HCT116 (cell line): ENCODE measurements around the gene MICAL1. TPM values are rescaled to one million over a fixed set of nuclear protein-coding genes. Genes with fewer than 3 reads are reported as not detected.
"Not testable (repeated sequence)": the region's sequence is repeated elsewhere in the genome, so short reads cannot be mapped to it uniquely, and the experiment has no call there.

Source experiments
- ATAC-seq: fragments of 200-7000 bp; cut with Tn5 transposase; 2 replicates; pipeline ENCODE4 v1.9.1; 2020; ENCODE audit warnings: mild to moderate bottlenecking, moderate library complexity
- BruUV-seq: library from RNA; stranded (reverse); fragments of 400-500 nt; replicated peaks from 2 replicates; lab custom pipeline; 2021; lab: Mats Ljungman, UMichigan
- CTCF ChIA-PET: fragments of 300-600 bp; sonication (Branson Sonifier 250); formaldehyde crosslinking; loops from one replicate; lab custom pipeline; 2021; ENCODE audit warnings: antibody characterized with exemption; lab: Charles Lee
- POLR2A ChIA-PET: fragments of 300-600, 350-600 bp; sonication (Branson Sonifier 250); formaldehyde crosslinking; loops from one replicate; lab custom pipeline; 2021; ENCODE audit warnings: antibody characterized with exemption; lab: Charles Lee
- RAD21 ChIA-PET, 2 experiments: fragments of 300-600 bp; sonication (Branson Sonifier 250); formaldehyde crosslinking; loops; one replicate each; lab custom pipeline; 2023; ENCODE audit warnings: low total read pairs in 2 of 2; ENCODE audit not compliant: uncharacterized antibody in 2 of 2, unreplicated experiment in 2 of 2, low non-redundant PET in 1 of 2; lab: Charles Lee
- DNase-seq: peaks from one replicate; pipeline ENCODE4 v3.0.0-alpha.2; 2010; ENCODE audit warnings: low read depth, low spot score
- H2AFZ ChIP-seq: fragments of 200-600 bp; shearing (Covaris generic), sonication (generic); 2 replicates; pipeline ENCODE4 v1.6.1; 2017; ENCODE audit warnings: low read depth, mixed run types, mixed read lengths, antibody characterized with exemption, low read length; ENCODE audit not compliant: poor library complexity, severe bottlenecking
- H3K27ac ChIP-seq: 2 replicates; pipeline ENCODE4 v1.5.1; 2012; ENCODE audit warnings: low read depth, low read length
- H3K27me3 ChIP-seq: fragments of 200-600 bp; sonication (generic); 2 replicates; pipeline ENCODE4 v1.6.1; 2016; ENCODE audit warnings: mixed run types, low read length, mixed read lengths; ENCODE audit not compliant: insufficient read depth
- H3K36me3 ChIP-seq, 2 experiments: fragments of 200-500 bp in 1 of 2; fragments of 200-600 bp in 1 of 2; sonication (Bioruptor generic) in 1 of 2; sonication (generic) in 1 of 2; 2 replicates each; pipeline versions ENCODE4 v1.5.1 to v1.6.1; 2014 to 2016; ENCODE audit warnings: low read length in 2 of 2, inconsistent platforms in 1 of 2, mixed read lengths in 1 of 2, mixed run types in 1 of 2; ENCODE audit not compliant: insufficient read depth in 2 of 2, control insufficient read depth in 1 of 2
- H3K4me1 ChIP-seq, 2 experiments: fragments of 200-600 bp in 1 of 2; sonication (generic) in 1 of 2; 2 replicates each; pipeline versions ENCODE4 v1.5.1 to v1.6.1; 2012 to 2017; ENCODE audit warnings: low read length in 2 of 2, inconsistent platforms in 1 of 2, mild to moderate bottlenecking in 1 of 2, mixed read lengths in 1 of 2, mixed run types in 1 of 2, moderate library complexity in 1 of 2; ENCODE audit not compliant: insufficient read depth in 2 of 2, control insufficient read depth in 1 of 2
- H3K4me2 ChIP-seq: fragments of 200-600 bp; sonication (generic); 2 replicates; pipeline ENCODE4 v1.6.1; 2017; ENCODE audit warnings: mixed run types, low read length, mixed read lengths
- H3K4me3 ChIP-seq, 2 experiments: fragments of 200-600 bp in 1 of 2; sonication (generic) in 1 of 2; replicated peaks in 1 of 2; 2 replicates each; pipeline ENCODE4 v1.5.1; 2011 to 2016; ENCODE audit warnings: low read length in 2 of 2, control low read depth in 1 of 2, low read depth in 1 of 2, mild to moderate bottlenecking in 1 of 2, mixed read lengths in 1 of 2, mixed run types in 1 of 2
- H3K79me2 ChIP-seq: fragments of 200-600 bp; sonication (generic); 2 replicates; pipeline ENCODE4 v1.6.1; 2017; ENCODE audit warnings: mild to moderate bottlenecking, mixed run types, low read length, moderate library complexity, mixed read lengths; ENCODE audit not compliant: insufficient read depth
- H3K9ac ChIP-seq: fragments of 200-600 bp; sonication (generic); 2 replicates; pipeline ENCODE4 v1.6.1; 2016; ENCODE audit warnings: low read length, mixed read lengths
- H3K9me2 ChIP-seq: fragments of 200-600 bp; sonication (generic), shearing (Covaris generic); 2 replicates; pipeline ENCODE4 v1.6.1; 2017; ENCODE audit warnings: mixed run types, mild to moderate bottlenecking, moderate library complexity; ENCODE audit not compliant: insufficient read depth
- H3K9me3 ChIP-seq, 2 experiments: fragments of 200-500 bp in 1 of 2; fragments of 200-600 bp in 1 of 2; sonication (Bioruptor generic) in 1 of 2; sonication (generic) in 1 of 2; 2 replicates each; pipeline ENCODE4 v1.6.1; 2014 to 2017; ENCODE audit warnings: low read length in 2 of 2, mixed read lengths in 2 of 2, inconsistent platforms in 1 of 2, low read depth in 1 of 2, mild to moderate bottlenecking in 1 of 2, mixed run types in 1 of 2, moderate library complexity in 1 of 2; ENCODE audit not compliant: control insufficient read depth in 1 of 2, insufficient read depth in 1 of 2
- H4K20me1 ChIP-seq: fragments of 200-600 bp; sonication (generic), shearing (Covaris generic); 2 replicates; pipeline ENCODE4 v1.6.1; 2017; ENCODE audit warnings: mixed run types, mild to moderate bottlenecking, moderate library complexity; ENCODE audit not compliant: insufficient read depth
- ATF3 ChIP-seq: IDR thresholded peaks from 2 replicates; pipeline ENCODE4 v1.6.1; 2012
- CEBPB ChIP-seq: IDR thresholded peaks from 2 replicates; pipeline ENCODE4 v1.6.1; 2012; ENCODE audit warnings: low read depth
- CTCF ChIP-seq, 3 experiments: fragments of 200-600 bp in 1 of 3; sonication (generic) in 1 of 3; IDR thresholded peaks in 2 of 3; conservative IDR thresholded peaks in 1 of 3; 2 replicates each; pipeline ENCODE4 v1.5.1; 2012 to 2017; ENCODE audit warnings: low read depth in 2 of 3, low read length in 2 of 3, antibody characterized with exemption in 1 of 3, borderline replicate concordance in 1 of 3, control low read depth in 1 of 3, mild to moderate bottlenecking in 1 of 3, mixed read lengths in 1 of 3, mixed run types in 1 of 3, moderate library complexity in 1 of 3; ENCODE audit not compliant: insufficient read depth in 1 of 3
- EGR1 ChIP-seq: IDR thresholded peaks from 2 replicates; pipeline ENCODE4 v1.6.1; 2012; ENCODE audit warnings: low read depth
- ELF1 ChIP-seq: IDR thresholded peaks from 2 replicates; pipeline ENCODE4 v1.6.1; 2012; ENCODE audit warnings: low read depth, borderline replicate concordance
- EZH2 ChIP-seq: fragments of 200-600 bp; sonication (generic); IDR thresholded peaks from 2 replicates; pipeline ENCODE4 v1.6.1; 2017; ENCODE audit warnings: antibody characterized with exemption, mixed run types
- EZH2phosphoT487 ChIP-seq: fragments of 200-600 bp; IDR thresholded peaks from 2 replicates; pipeline ENCODE4 v1.6.1; 2018; ENCODE audit warnings: antibody characterized with exemption, borderline replicate concordance
- FOSL1 ChIP-seq: IDR thresholded peaks from 2 replicates; pipeline ENCODE4 v1.6.1; 2012; ENCODE audit warnings: low read depth
- JUND ChIP-seq: IDR thresholded peaks from 2 replicates; pipeline ENCODE4 v1.6.1; 2012
- MAX ChIP-seq: IDR thresholded peaks from 2 replicates; pipeline ENCODE4 v1.6.1; 2012
- RAD21 ChIP-seq: IDR thresholded peaks from 2 replicates; pipeline ENCODE4 v1.6.1; 2012; ENCODE audit warnings: low read depth, mild to moderate bottlenecking
- SIN3A ChIP-seq: IDR thresholded peaks from 2 replicates; pipeline ENCODE4 v1.6.1; 2012; ENCODE audit warnings: low read depth
- TCF7L2 ChIP-seq: IDR thresholded peaks from 2 replicates; pipeline ENCODE4 v1.7.0; 2011; ENCODE audit warnings: borderline replicate concordance, inconsistent platforms; ENCODE audit not compliant: insufficient read depth, insufficient read length; ENCODE audit errors: extremely low read depth
- YY1 ChIP-seq: IDR thresholded peaks from 2 replicates; pipeline ENCODE4 v1.6.1; 2011; ENCODE audit warnings: low read length, low read depth, moderate library complexity, mild to moderate bottlenecking; ENCODE audit not compliant: insufficient replicate concordance; ENCODE audit errors: extremely low read depth
- ZNF274 ChIP-seq: fragments of 200-500 bp; sonication (Bioruptor generic); IDR thresholded peaks from 2 replicates; pipeline ENCODE4 v1.6.1; 2014; ENCODE audit warnings: mild to moderate bottlenecking, low read depth, low read length, inconsistent platforms
- intact Hi-C: fragments of 100-400 bp; cut with micrococcal nuclease; formaldehyde crosslinking; loops from 2 replicates; pipeline ENCODE4 v1.10.0; 2022
- total RNA-seq: library from RNA; stranded (reverse); gene quantifications from one replicate; pipeline ENCODE4 v1.2.1, GENCODE V29; 2021; ENCODE audit not compliant: unreplicated experiment
- TF ChIP-seq, protein P1 (sequence below): IDR thresholded peaks from 2 replicates; pipeline ENCODE4 v1.6.1; 2011; ENCODE audit warnings: mild to moderate bottlenecking, low read length, moderate library complexity; ENCODE audit not compliant: insufficient replicate concordance; ENCODE audit errors: extremely low read depth

MICAL1 gene
- total RNA-seq, 1 experiment from 2014 or later: 23.9 TPM

DNA sequence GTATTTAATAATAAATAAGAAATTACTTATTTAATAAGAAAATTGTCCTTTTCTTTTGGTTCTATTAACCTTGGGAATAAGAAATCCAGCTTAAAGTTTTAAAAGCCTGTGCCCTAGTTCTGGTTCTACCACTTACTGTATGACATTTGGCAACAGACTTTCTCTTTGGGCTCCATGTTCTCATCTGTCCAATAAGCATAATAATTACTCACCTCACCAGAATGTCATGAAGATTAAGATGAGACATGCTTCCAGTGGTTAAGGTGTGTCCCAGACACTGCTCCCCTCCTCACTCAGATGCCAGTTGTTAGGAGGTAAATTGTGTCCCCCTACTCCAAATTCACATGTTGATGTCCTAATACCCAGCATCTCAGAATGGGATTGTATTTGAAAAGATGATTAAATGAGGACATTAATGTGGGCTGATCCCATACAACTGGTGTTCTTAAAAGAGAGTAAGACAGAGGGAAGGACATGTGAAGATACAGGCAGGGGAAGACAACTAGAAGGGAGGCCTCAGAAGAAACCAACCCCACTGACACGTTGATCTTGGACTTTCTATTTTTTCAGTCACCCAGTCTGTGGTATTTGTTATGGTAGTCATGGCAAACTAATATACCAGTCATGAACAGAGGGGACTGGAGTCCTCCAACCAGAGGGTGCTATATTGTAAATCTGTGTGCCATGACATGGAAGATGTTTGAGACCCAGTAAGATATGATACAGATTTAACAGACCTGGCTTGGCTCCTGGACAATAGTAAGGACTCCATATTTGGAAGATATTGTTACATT lies 6.4 kb upstream of the MICAL1 start:
- ATAC-seq (no peak), DNase-seq (no peak)
- CTCF ChIA-PET: no interaction called here
- no peaks in the 10 kb centered on the region for H3K9me2 ChIP-seq
- H3K9ac ChIP-seq: no peak overlapping the region
- BruUV-seq: no TSS peak
- peaks cover 30% of the 10 kb centered on the region for H3K79me2 ChIP-seq
- H3K27ac ChIP-seq: no peak overlapping the region
- H3K4me3 ChIP-seq: no peak overlapping the region
- peaks cover 6% of the 10 kb centered on the region; the same call in 1 of the 2 replicates for H4K20me1 ChIP-seq
- no peak overlapping the region for H3K4me2 ChIP-seq
- no peak for TF ChIP-seq CEBPB
- no peak for TF ChIP-seq YY1
- TF ChIP-seq CTCF (IDR thresholded peaks at IDR 0.05 in 2 of 3, conservative IDR thresholded peaks at IDR 0.05 in 1 of 3; ENCODE audit: borderline replicate concordance in 1 of 3, insufficient read depth in 1 of 3, low read depth in 2 of 3, low read length in 2 of 3): no peak
- no peak for TF ChIP-seq ATF3
- TF ChIP-seq MAX: no peak
- TF ChIP-seq RAD21: no peak
- no peak for TF ChIP-seq JUND
- no peak for TF ChIP-seq EGR1
- no peak for TF ChIP-seq FOSL1
- TF ChIP-seq, protein P1, sequence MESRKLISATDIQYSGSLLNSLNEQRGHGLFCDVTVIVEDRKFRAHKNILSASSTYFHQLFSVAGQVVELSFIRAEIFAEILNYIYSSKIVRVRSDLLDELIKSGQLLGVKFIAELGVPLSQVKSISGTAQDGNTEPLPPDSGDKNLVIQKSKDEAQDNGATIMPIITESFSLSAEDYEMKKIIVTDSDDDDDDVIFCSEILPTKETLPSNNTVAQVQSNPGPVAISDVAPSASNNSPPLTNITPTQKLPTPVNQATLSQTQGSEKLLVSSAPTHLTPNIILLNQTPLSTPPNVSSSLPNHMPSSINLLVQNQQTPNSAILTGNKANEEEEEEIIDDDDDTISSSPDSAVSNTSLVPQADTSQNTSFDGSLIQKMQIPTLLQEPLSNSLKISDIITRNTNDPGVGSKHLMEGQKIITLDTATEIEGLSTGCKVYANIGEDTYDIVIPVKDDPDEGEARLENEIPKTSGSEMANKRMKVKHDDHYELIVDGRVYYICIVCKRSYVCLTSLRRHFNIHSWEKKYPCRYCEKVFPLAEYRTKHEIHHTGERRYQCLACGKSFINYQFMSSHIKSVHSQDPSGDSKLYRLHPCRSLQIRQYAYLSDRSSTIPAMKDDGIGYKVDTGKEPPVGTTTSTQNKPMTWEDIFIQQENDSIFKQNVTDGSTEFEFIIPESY: no peak
- no peak for TF ChIP-seq EZH2
- no peak for TF ChIP-seq ZNF274
- TF ChIP-seq SIN3A: no peak
- no peak for TF ChIP-seq ELF1
- no peak for TF ChIP-seq TCF7L2
- TF ChIP-seq EZH2phosphoT487: no peak
- no peak overlapping the region for H2AFZ ChIP-seq
- RAD21 ChIA-PET: no interaction called here
- peaks cover 35 to 38% of the 10 kb centered on the region in 2 experiments; a peak in 3 of 4 replicates for H3K36me3 ChIP-seq
- no peaks in the 10 kb centered on the region for H3K9me3 ChIP-seq
- POLR2A ChIA-PET: no interaction called here
- peaks cover 0 to 23% of the 10 kb centered on the region in 2 experiments; a peak in 2 of 4 replicates for H3K4me1 ChIP-seq
- intact Hi-C loops: no loop called here
- H3K27me3 ChIP-seq: no peaks in the 10 kb centered on the region

GRCh38 chr6:109461205-109461604 lies 5.6 kb upstream of the MICAL1 start:
- BruUV-seq, POLR2A ChIA-PET, RAD21 ChIA-PET, H4K20me1 ChIP-seq, H3K4me2 ChIP-seq, H2AFZ ChIP-seq, H3K27me3 ChIP-seq, CTCF ChIA-PET, H3K9me3 ChIP-seq, H3K4me3 ChIP-seq, DNase-seq, ATAC-seq, H3K27ac ChIP-seq, intact Hi-C loops, H3K9me2 ChIP-seq, H3K9ac ChIP-seq: not testable (repeated sequence)
- H3K79me2 ChIP-seq: peaks cover 29% of the 10 kb centered on the region
- H3K4me1 ChIP-seq: peaks cover 0 to 30% of the 10 kb centered on the region in 2 experiments; a peak in 2 of 4 replicates
- peaks cover 28 to 31% of the 10 kb centered on the region in 2 experiments; a peak in 3 of 4 replicates for H3K36me3 ChIP-seq
